ENCODE results near the gene PI3.

DNA sequence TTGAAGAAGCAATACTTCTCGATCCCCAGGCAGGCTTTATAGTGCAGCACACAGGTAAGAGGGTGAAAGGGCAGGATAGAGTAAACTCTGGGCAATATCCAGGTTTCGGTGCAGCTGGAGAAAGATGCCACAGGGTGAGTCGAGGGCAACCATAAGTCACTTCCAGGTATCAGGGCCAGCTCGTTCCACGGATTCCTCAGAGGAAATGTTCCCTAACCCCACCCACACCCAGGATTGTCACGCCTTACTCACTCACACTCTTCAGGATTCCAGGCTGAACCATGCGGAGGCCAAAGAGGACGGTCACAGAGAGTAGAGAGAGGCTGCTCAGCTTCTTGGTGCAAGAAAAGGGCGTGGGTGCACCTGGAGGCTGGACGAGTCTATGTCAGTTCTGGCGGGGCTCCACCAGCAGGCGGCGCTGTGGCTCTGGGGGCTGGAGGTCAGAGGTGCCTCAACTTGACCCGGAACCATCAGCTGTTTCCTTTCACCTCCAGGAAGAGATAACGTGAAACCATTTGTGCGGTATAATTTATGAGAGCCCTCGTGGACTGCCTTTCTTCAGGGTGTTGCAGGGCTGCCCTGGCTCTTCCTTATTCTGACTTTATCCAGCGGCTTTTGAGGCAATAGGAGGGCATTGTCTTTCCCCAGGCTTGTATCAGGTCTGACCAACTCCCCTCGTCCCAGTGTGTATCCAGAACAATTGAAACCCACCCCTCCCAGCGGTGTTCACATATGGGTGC lies 36.0 kb upstream of the PI3 start:
- no peak for TF ChIP-seq POLR2AphosphoS5 (IDR thresholded peaks at IDR 0.05; ENCODE audit: low read depth, low read length)
- no peak for TF ChIP-seq POLR2A (IDR thresholded peaks at IDR 0.05; ENCODE audit: low read depth, low read length)
